GM13977 (cell line): Measurements from ENCODE around the gene FPR2.

Experiments used
- DNase-seq: peaks from one replicate; pipeline ENCODE4 v3.0.0; 2012; ENCODE audit warnings: low spot score
- CTCF ChIP-seq: IDR thresholded peaks from 2 replicates; pipeline ENCODE4 v1.5.1; 2012; ENCODE audit warnings: mild to moderate bottlenecking, control low read depth; ENCODE audit not compliant: insufficient read depth; ENCODE audit errors: extremely low read depth, missing control alignments
- in situ Hi-C: fragments of 300-500 bp; cut with MboI; formaldehyde crosslinking; loops from one replicate; pipeline ENCODE4 v1.12.0; 2022; ENCODE audit warnings: low sequenced_read_pairs, low pct_unique_long_range_greater_than_20kb, mixed read lengths, inconsistent platforms; ENCODE audit not compliant: unreplicated experiment

The FPR2 gene

DNA sequence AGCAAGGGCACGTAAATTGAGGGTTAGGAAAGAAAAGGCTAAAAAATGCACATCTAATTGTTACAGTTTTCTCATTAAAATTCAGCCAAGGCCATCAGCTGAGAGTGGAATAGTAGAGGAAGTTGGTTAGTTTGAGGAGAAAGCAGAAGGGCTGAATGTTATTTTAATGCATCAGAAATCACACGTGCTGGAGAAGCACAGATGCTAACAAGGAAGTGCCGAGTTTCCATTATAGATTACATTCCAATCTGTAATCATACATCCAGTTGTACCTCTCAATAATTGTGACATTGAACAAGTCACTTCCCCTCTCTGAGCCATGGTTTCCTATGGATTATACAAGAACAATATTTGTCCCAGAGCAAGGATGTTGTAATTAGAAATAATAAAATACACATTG is 59.0 kb downstream of the FPR2 start:
- in situ Hi-C loops, result no loop called here
- no peak for TF ChIP-seq CTCF
- no peak for DNase-seq
